Muscle of back (tissue), 11 donors: Measurements from ENCODE around the gene ZNF599. TPM values are rescaled to one million over a fixed set of nuclear protein-coding genes. Genes with fewer than 3 reads are reported as not detected.

Experiments used
- DNase-seq, 3 donors: peaks; one replicate each; pipeline versions ENCODE4 v3.0.0 to v3.0.0-alpha.2; 2013
- polyA plus RNA-seq, 10 donors: library from polyadenylated mRNA; unstranded; fragments of 120-200 nt; gene quantifications; one replicate each; pipeline ENCODE4 v1.2.1, GENCODE V29; 2013; ENCODE audit not compliant: insufficient read length in 10 of 10

Gene ZNF599
- polyA plus RNA-seq, 10 donors: 5.0 to 8.5 (median 5.9) TPM

GRCh38 chr19:34757441-34757840, 15.6 kb downstream of the ZNF599 start:
- DNase-seq: no peak

GRCh38 chr19:34744896-34745690, 27.9 kb downstream of the ZNF599 start:
- no peak for DNase-seq

- DNase-seq: no peak
Measured at GRCh38 chr19:34734537-34735103, 38.4 kb downstream of the ZNF599 start.

GRCh38 chr19:34733746-34734536, 39.1 kb downstream of the ZNF599 start, which contains the start of gene ZNF181:
Gene ZNF181, plus strand, starts transcription at chr19:34734243. Its CDS starts 795 bp downstream, at chr19:34735038.
- peak; percentile 89 to 97 (median 93) for DNase-seq

GRCh38 chr19:34733266-34733745, 39.7 kb downstream of the ZNF599 start:
- peak in 1 of 3 donors; percentile 82 for DNase-seq

GRCh38 chr19:34732612-34733211, 40.3 kb downstream of the ZNF599 start:
- peak in 1 of 3 donors; percentile 25 for DNase-seq

- DNase-seq: no peak
Measured at GRCh38 chr19:34731964-34732363, 41.1 kb downstream of the ZNF599 start.

GRCh38 chr19:34731019-34731829, 41.8 kb downstream of the ZNF599 start:
- DNase-seq: no peak

- DNase-seq: no peak
Measured at GRCh38 chr19:34725400-34725799, 47.6 kb downstream of the ZNF599 start.

GRCh38 chr19:34722353-34722752, 50.7 kb downstream of the ZNF599 start:
- DNase-seq: no peak

GRCh38 chr19:34715357-34715756, 57.7 kb downstream of the ZNF599 start:
- no peak for DNase-seq

GRCh38 chr19:34713262-34713637, 59.8 kb downstream of the ZNF599 start:
- DNase-seq: no peak

GRCh38 chr19:34712395-34713261, 60.4 kb downstream of the ZNF599 start:
- DNase-seq: peak; percentile 49 to 59 (median 51)

GRCh38 chr19:34711890-34712289, 61.1 kb downstream of the ZNF599 start:
- DNase-seq: no peak

Other genes starting within 250 kb of the ZNF599 start
- gene SCGB2B2, start 96.1 kb downstream of the ZNF599 start, polyA plus RNA-seq: 1 to 10 TPM in 1 of 10 donors, under 1 TPM in 9; 0.07 to 1.2 (median 0.38) TPM
- 10 to 100 TPM; 42.3 to 71.8 (median 53.2) TPM for gene ZNF302, start 95.5 kb downstream of the ZNF599 start, polyA plus RNA-seq
- gene ZNF181, start 39.0 kb downstream of the ZNF599 start, polyA plus RNA-seq: 10 to 100 TPM; 12.4 to 16.7 (median 14.9) TPM
- 1 to 10 TPM; 2.7 to 5.7 (median 4.2) TPM for gene ZNF30, start 153.7 kb upstream of the ZNF599 start, polyA plus RNA-seq
- gene ZNF792, start 191.0 kb upstream of the ZNF599 start, polyA plus RNA-seq: 1 to 10 TPM; 1.9 to 4.9 (median 3.0) TPM
- 10 to 100 TPM; 33.1 to 46.6 (median 37.1) TPM for gene GRAMD1A, start 227.1 kb upstream of the ZNF599 start, polyA plus RNA-seq